GM12878 (cell line): Measurements from ENCODE around the gene ACD. TPM values are rescaled to one million over a fixed set of nuclear protein-coding genes. Genes with fewer than 3 reads are reported as not detected.

ENCODE experiments used
- ATAC-seq: fragments of 200-7000 bp; cut with Tn5 transposase; 3 replicates; pipeline ENCODE4 v1.9.1; 2020; ENCODE audit warnings: mild to moderate bottlenecking, moderate library complexity
- BruUV-seq: library from RNA; stranded (reverse); fragments of 400-500 nt; replicated peaks from 2 replicates; lab custom pipeline; 2021; lab: Mats Ljungman, UMichigan
- CTCF ChIA-PET: fragments of 300-600 bp; sonication (Branson Sonifier 250); formaldehyde crosslinking; extraction: SDS; loops from one replicate; lab custom pipeline; 2021; ENCODE audit warnings: inconsistent platforms; lab: Yijun Ruan, JAX
- POLR2A ChIA-PET: fragments of 350-600 bp; formaldehyde crosslinking; extraction: SDS; loops from one replicate; lab custom pipeline; 2021; ENCODE audit warnings: inconsistent platforms; lab: Charles Lee
- RAD21 ChIA-PET: fragments of 300-600 bp; sonication (Branson Sonifier 250); formaldehyde crosslinking; loops from one replicate; lab custom pipeline; 2023; ENCODE audit warnings: antibody characterized with exemption; ENCODE audit not compliant: unreplicated experiment; lab: Charles Lee
- SMC1A ChIA-PET: fragments of 300-600 bp; sonication (Branson Sonifier 250); formaldehyde crosslinking; loops from one replicate; lab custom pipeline; 2023; ENCODE audit not compliant: unreplicated experiment, uncharacterized antibody; lab: Charles Lee
- DNase-seq: peaks from one replicate; pipeline ENCODE4 v3.0.0-alpha.2; 2011; ENCODE audit warnings: low read depth, low spot score
- FAIRE-seq: peaks from 3 replicates; lab custom pipeline; 2011; peaks lifted over from hg19 to GRCh38; lab: Jason Lieb, UNC
- H2AFZ ChIP-seq: 2 replicates; pipeline ENCODE4 v1.6.0; 2011; ENCODE audit warnings: low read depth, low read length, control low read depth; ENCODE audit not compliant: control insufficient read depth
- H3K27ac ChIP-seq: 2 replicates; pipeline ENCODE4 v1.5.1; 2011; ENCODE audit warnings: control low read depth; ENCODE audit not compliant: control insufficient read depth, insufficient read depth
- H3K27me3 ChIP-seq, 2 experiments: replicated peaks in 1 of 2; 2 replicates each; pipeline versions ENCODE4 v1.6.0 to v1.6.1; 2011; ENCODE audit warnings: low read length in 1 of 2; ENCODE audit not compliant: control insufficient read depth in 2 of 2, insufficient read depth in 2 of 2
- H3K36me3 ChIP-seq, 2 experiments: 2 replicates each; pipeline ENCODE4 v1.5.1; 2011; ENCODE audit warnings: low read length in 1 of 2; ENCODE audit not compliant: control insufficient read depth in 2 of 2, insufficient read depth in 2 of 2
- H3K4me1 ChIP-seq: 2 replicates; pipeline ENCODE4 v1.6.1; 2011; ENCODE audit warnings: mild to moderate bottlenecking, low read length, moderate library complexity, mixed read lengths; ENCODE audit not compliant: control insufficient read depth, insufficient read depth
- H3K4me2 ChIP-seq: 2 replicates; pipeline ENCODE4 v1.6.0; 2011; ENCODE audit warnings: control low read depth; ENCODE audit not compliant: control insufficient read depth, insufficient read depth
- H3K4me3 ChIP-seq: fragments of 200-600 bp; sonication (generic); 2 replicates; pipeline ENCODE4 v1.5.1; 2016
- H3K79me2 ChIP-seq: 2 replicates; pipeline ENCODE4 v1.6.0; 2011; ENCODE audit warnings: low read length; ENCODE audit not compliant: control insufficient read depth, insufficient read depth
- H3K9ac ChIP-seq: 2 replicates; pipeline ENCODE4 v1.8.0; 2011; ENCODE audit warnings: low read length, control low read depth, mixed read lengths; ENCODE audit not compliant: control insufficient read depth, insufficient read depth
- H3K9me3 ChIP-seq: replicated peaks from 3 replicates; pipeline ENCODE4 v1.5.1; 2011; ENCODE audit warnings: mild to moderate bottlenecking, low read length; ENCODE audit not compliant: control insufficient read depth, insufficient read depth
- H4K20me1 ChIP-seq: 2 replicates; pipeline ENCODE4 v1.6.0; 2011; ENCODE audit not compliant: control insufficient read depth, insufficient read depth
- ATF7 ChIP-seq: fragments of 450-650 bp; IDR thresholded peaks from 2 replicates; pipeline ENCODE4 v1.6.1; 2016; ENCODE audit warnings: low read depth, mild to moderate bottlenecking
- CBX3 ChIP-seq: fragments of 200-600 bp; sonication (generic); IDR thresholded peaks from 2 replicates; pipeline ENCODE4 v1.6.1; 2016; ENCODE audit warnings: low read depth, borderline replicate concordance
- CBX5 ChIP-seq: sonication (generic); IDR thresholded peaks from 2 replicates; pipeline ENCODE4 v1.6.1; 2016; ENCODE audit warnings: low read depth, moderate library complexity, mild to moderate bottlenecking, inconsistent platforms
- E2F4 ChIP-seq: IDR thresholded peaks from 2 replicates; pipeline ENCODE4 v1.6.1; 2012; ENCODE audit warnings: low read depth, low read length, improper control_type of control experiment
- GABPA ChIP-seq: IDR thresholded peaks from 2 replicates; pipeline ENCODE4 v1.6.1; 2014; ENCODE audit warnings: antibody characterized with exemption, low read depth, mild to moderate bottlenecking, inconsistent platforms
- GATAD2B ChIP-seq: fragments of 450-650 bp; conservative IDR thresholded peaks from 2 replicates; pipeline ENCODE4 v1.6.1; 2017; ENCODE audit warnings: low read depth, mild to moderate bottlenecking, moderate library complexity
- IKZF2 ChIP-seq, 2 experiments: fragments of 450-650 bp; IDR thresholded peaks; 2 replicates each; pipeline ENCODE4 v1.6.1; 2017; ENCODE audit warnings: mild to moderate bottlenecking in 2 of 2, moderate library complexity in 2 of 2
- IRF3 ChIP-seq: fragments of 450-650 bp; IDR thresholded peaks from 2 replicates; pipeline ENCODE4 v1.6.1; 2014; ENCODE audit warnings: mild to moderate bottlenecking
- JUNB ChIP-seq: IDR thresholded peaks from 2 replicates; pipeline ENCODE4 v1.6.1; 2016; ENCODE audit warnings: antibody characterized with exemption, mild to moderate bottlenecking
- MLLT1 ChIP-seq: fragments of 450-650 bp; IDR thresholded peaks from 2 replicates; pipeline ENCODE4 v1.6.1; 2016; ENCODE audit warnings: mild to moderate bottlenecking
- MYC ChIP-seq: IDR thresholded peaks from 2 replicates; pipeline ENCODE4 v1.6.1; 2011; ENCODE audit warnings: mild to moderate bottlenecking, low read length, moderate library complexity, inconsistent platforms; ENCODE audit not compliant: insufficient read depth, insufficient replicate concordance, insufficient read length, severe bottlenecking
- PBX3 ChIP-seq: IDR thresholded peaks from 2 replicates; pipeline ENCODE4 v1.6.1; 2011; ENCODE audit warnings: mild to moderate bottlenecking, low read depth, low read length, moderate library complexity; ENCODE audit not compliant: insufficient replicate concordance
- PKNOX1 ChIP-seq: fragments of 450-650 bp; IDR thresholded peaks from 2 replicates; pipeline ENCODE4 v1.6.1; 2016; ENCODE audit warnings: mild to moderate bottlenecking
- RBBP5 ChIP-seq: fragments of 200-600 bp; sonication (generic); conservative IDR thresholded peaks from 2 replicates; pipeline ENCODE4 v1.6.1; 2016
- RUNX3 ChIP-seq: IDR thresholded peaks from 2 replicates; pipeline ENCODE4 v1.6.1; 2012; ENCODE audit warnings: low read length, inconsistent platforms
- TAF1 ChIP-seq: IDR thresholded peaks from 2 replicates; pipeline ENCODE4 v1.6.1; 2011; ENCODE audit warnings: mild to moderate bottlenecking, low read depth, low read length, borderline replicate concordance
- WRNIP1 ChIP-seq: IDR thresholded peaks from 2 replicates; pipeline ENCODE4 v1.6.1; 2011; ENCODE audit warnings: low read depth, low read length, improper control_type of control experiment, borderline replicate concordance
- ZNF384 ChIP-seq: IDR thresholded peaks from 2 replicates; pipeline ENCODE4 v1.6.1; 2012; ENCODE audit warnings: low read depth, mild to moderate bottlenecking, low read length, improper control_type of control experiment, borderline replicate concordance
- WGBS: methylation state at CpG from one replicate; pipeline ENCODE4 v1.1.6; 2016; ENCODE audit warnings: low lambda C conversion rate; ENCODE audit not compliant: insufficient replicate concordance, insufficient coverage; ENCODE audit errors: missing lambda C conversion rate; 5-methylcytosine and 5-hydroxymethylcytosine counted together
- in situ Hi-C: fragments of 300-500 bp; cut with MboI; formaldehyde crosslinking; loops from 9 replicates; pipeline ENCODE4 v1.14.3; 2018; ENCODE audit warnings: mixed read lengths
- intact Hi-C: fragments of 100-400 bp; cut with micrococcal nuclease; formaldehyde crosslinking; loops from one replicate; pipeline ENCODE4 v1.14.2; 2022; ENCODE audit not compliant: unreplicated experiment
- polyA plus RNA-seq, 11 experiments: library from polyadenylated mRNA; depleted of rRNA in 4 of 11; unstranded in 6 of 11; stranded (reverse) in 5 of 11; fragments of >200 nt; fragmentation: Nextera tagmentation in 4 of 11; fragmentation: Illumina TruSeq in 1 of 11; extraction: Ambion mirVana in 4 of 11; extraction: Trizol in 1 of 11; gene quantifications; 1 replicate in 1 of 11; 2 replicates in 10 of 11; pipeline versions ENCODE4 v1.2.1 to v1.2.3, GENCODE V29; 2011 to 2016; ENCODE audit warnings: inconsistent platforms in 2 of 11, missing spikeins in 2 of 11, low read depth in 1 of 11
- total RNA-seq, 4 experiments: library from RNA; depleted of rRNA in 3 of 4; stranded (reverse); fragments of >200 nt in 3 of 4; fragmentation: Illumina TruSeq in 1 of 4; extraction: Trizol in 1 of 4; gene quantifications; 2 replicates each; pipeline versions ENCODE4 v1.2.1 to v1.2.3, GENCODE V29; 2013 to 2021

ACD gene
- total and polyA plus RNA-seq, 10 of the 15 experiments (the other 5 are each of a cell fraction or from before 2014, with no cell fraction given): 2.9 to 46.7 (median 23.9) TPM

- peaks cover 12% of the 10 kb centered on the region for H3K79me2 ChIP-seq
- DNase-seq: peak; percentile 87
- H3K4me1 ChIP-seq: peaks cover 10% of the 10 kb centered on the region
- peak within 1 kb of the TSS; percentile 92 for H3K4me3 ChIP-seq
- CTCF ChIA-PET: interaction anchor here (0.6 to 4.3 kb wide), 15 partner anchors 8 to 617 kb away, joined by 3 to 29 read pairs (median 3); partner anchors contain the start of genes CARMIL2 and CTCF
- no peaks in the 10 kb centered on the region for H4K20me1 ChIP-seq
- in situ Hi-C loops: no loop called here
- peak; percentile 84 for ATAC-seq
- peak within 1 kb of the TSS; percentile 78 for H3K9ac ChIP-seq
- peaks cover 11 to 13% of the 10 kb centered on the region in 2 experiments for H3K36me3 ChIP-seq
- RAD21 ChIA-PET: interaction anchor here (1.0 to 3.2 kb wide), 10 partner anchors 11 to 179 kb away, joined by 3 to 17 read pairs (median 6); partner anchors contain the start of genes ATP6V0D1, CARMIL2, CTCF and GFOD2
- H3K27me3 ChIP-seq: no peaks in the 10 kb centered on the region
- no TSS peak for BruUV-seq
- peak; percentile 99 for FAIRE-seq
- POLR2A ChIA-PET: interaction anchor here (0.6 to 2.8 kb wide), 14 partner anchors 8 to 185 kb away, joined by 3 to 16 read pairs (median 4); partner anchors contain the start of genes ATP6V0D1, CARMIL2, CTCF and GFOD2
- SMC1A ChIA-PET: interaction anchor here (1.0 to 1.4 kb wide), 5 partner anchors 9 to 113 kb away, joined by 3 read pairs; partner anchors contain the start of gene GFOD2
- peak within 1 kb of the TSS; percentile 80 for H3K27ac ChIP-seq
- intact Hi-C loops: loop anchor here (1.0 to 5.0 kb wide), 2 partner anchors 98 to 503 kb away; partner anchors contain the start of genes CTCF, FBXL8 and TRADD
- WGBS: 1% methylated on average over 32 of the region's 48 CpGs
- no peaks in the 10 kb centered on the region for H3K9me3 ChIP-seq
- peak within 1 kb of the TSS; percentile 99 for H2AFZ ChIP-seq
- H3K4me2 ChIP-seq: peak within 1 kb of the TSS; percentile 78
- TF ChIP-seq MYC: peak; percentile 13
- no peak for TF ChIP-seq IKZF2 (IDR thresholded peaks at IDR 0.05)
- no peak for TF ChIP-seq WRNIP1
- peak; percentile 85 for TF ChIP-seq MLLT1
- no peak for TF ChIP-seq RBBP5
- no peak for TF ChIP-seq CBX5
- TF ChIP-seq E2F4: no peak
- TF ChIP-seq PKNOX1: peak; percentile 43; the same call in 1 of the 2 replicates
- TF ChIP-seq GATAD2B: no peak
- TF ChIP-seq TAF1: no peak
- TF ChIP-seq RUNX3: no peak
- TF ChIP-seq PBX3: no peak
- no peak for TF ChIP-seq ZNF384
- TF ChIP-seq IRF3: no peak; the same call in 1 of the 2 replicates
- no peak for TF ChIP-seq JUNB
- no peak for TF ChIP-seq GABPA
- TF ChIP-seq ATF7: peak; percentile 91
- TF ChIP-seq CBX3: no peak
Measured at GRCh38 chr16:67660564-67661028, 536 bp upstream of the ACD start, which contains the start of gene PARD6A. Gene PARD6A (plus strand): TSS chr16:67660960. CDS start chr16:67661039, 79 bp downstream.
